IMR-90 (cell line): ENCODE data around the gene FOCAD. TPM values are rescaled to one million over a fixed set of nuclear protein-coding genes. Genes with fewer than 3 reads are reported as not detected.

Experiments used
- ATAC-seq: fragments of 200-7000 bp; cut with Tn5 transposase; 2 replicates; pipeline ENCODE4 v1.9.1; 2020; ENCODE audit warnings: low read depth, mild to moderate bottlenecking, moderate library complexity
- BruUV-seq: library from RNA; stranded (reverse); fragments of 400-500 nt; replicated peaks from 2 replicates; lab custom pipeline; 2021; lab: Mats Ljungman, UMichigan
- CTCF ChIA-PET: fragments of 300-600 bp; formaldehyde crosslinking; extraction: SDS; loops from one replicate; lab custom pipeline; 2021; ENCODE audit warnings: antibody characterized with exemption; lab: Yijun Ruan, JAX
- POLR2A ChIA-PET: fragments of 300-600 bp; sonication (Branson Sonifier 250); formaldehyde crosslinking; loops from one replicate; lab custom pipeline; 2022; ENCODE audit warnings: antibody characterized with exemption; ENCODE audit not compliant: unreplicated experiment; lab: Charles Lee
- DNase-seq: peaks from one replicate; pipeline ENCODE4 v3.0.0; 2013
- H2AFZ ChIP-seq: replicated peaks from 2 replicates; pipeline ENCODE3; 2013; ENCODE audit warnings: low read length, mild to moderate bottlenecking; ENCODE audit not compliant: poor library complexity
- H2AK5ac ChIP-seq: 2 replicates; pipeline ENCODE4 v1.6.1; 2013; ENCODE audit warnings: low read depth, low read length, inconsistent platforms
- H2AK9ac ChIP-seq: replicated peaks from 2 replicates; pipeline ENCODE3; 2013; ENCODE audit warnings: mild to moderate bottlenecking, low read depth, low read length, moderate library complexity; ENCODE audit not compliant: poor library complexity
- H2BK120ac ChIP-seq: 2 replicates; pipeline ENCODE4 v1.6.1; 2013; ENCODE audit warnings: low read depth, low read length, inconsistent platforms
- H2BK15ac ChIP-seq: 3 replicates; pipeline ENCODE4 v1.6.1; 2013; ENCODE audit warnings: low read depth, low read length, inconsistent platforms
- H2BK20ac ChIP-seq: 2 replicates; pipeline ENCODE4 v1.6.1; 2013; ENCODE audit warnings: low read depth, mild to moderate bottlenecking, inconsistent platforms, low read length, moderate library complexity
- H2BK5ac ChIP-seq: 2 replicates; pipeline ENCODE4 v1.6.1; 2013; ENCODE audit warnings: mild to moderate bottlenecking, low read depth, low read length, inconsistent platforms; ENCODE audit not compliant: poor library complexity, severe bottlenecking
- H3K14ac ChIP-seq: replicated peaks from 2 replicates; pipeline ENCODE4 v1.6.1; 2013; ENCODE audit warnings: low read depth, low read length, inconsistent platforms
- H3K18ac ChIP-seq: 2 replicates; pipeline ENCODE4 v1.6.1; 2013; ENCODE audit warnings: low read depth, low read length, control low read depth
- H3K23ac ChIP-seq: 2 replicates; pipeline ENCODE4 v1.6.1; 2013; ENCODE audit warnings: low read depth, low read length, inconsistent platforms
- H3K27ac ChIP-seq: 2 replicates; pipeline ENCODE4 v1.5.1; 2013; ENCODE audit warnings: mild to moderate bottlenecking, control low read depth, low read length; ENCODE audit not compliant: insufficient read depth
- H3K27me3 ChIP-seq: 2 replicates; pipeline ENCODE4 v1.6.1; 2013; ENCODE audit warnings: low read length; ENCODE audit not compliant: control insufficient read depth, insufficient read depth
- H3K36me3 ChIP-seq: 2 replicates; pipeline ENCODE4 v1.6.1; 2013; ENCODE audit warnings: low read length, mixed read lengths; ENCODE audit not compliant: control insufficient read depth, insufficient read depth
- H3K4ac ChIP-seq: 2 replicates; pipeline ENCODE4 v1.6.1; 2013; ENCODE audit warnings: low read depth, low read length, inconsistent platforms
- H3K4me1 ChIP-seq: 2 replicates; pipeline ENCODE4 v1.6.1; 2013; ENCODE audit warnings: low read length, mixed read lengths; ENCODE audit not compliant: control insufficient read depth, insufficient read depth
- H3K4me2 ChIP-seq: 2 replicates; pipeline ENCODE4 v1.6.1; 2013; ENCODE audit warnings: low read depth, mild to moderate bottlenecking, control low read depth, low read length, moderate library complexity
- H3K4me3 ChIP-seq: 2 replicates; pipeline ENCODE4 v1.5.1; 2013; ENCODE audit warnings: low read depth, mild to moderate bottlenecking, control low read depth, low read length, moderate library complexity; ENCODE audit not compliant: insufficient read depth
- H3K56ac ChIP-seq: 2 replicates; pipeline ENCODE4 v1.6.1; 2013; ENCODE audit warnings: low read length, inconsistent platforms; ENCODE audit not compliant: insufficient read depth; ENCODE audit errors: extremely low read depth
- H3K79me1 ChIP-seq, 2 experiments: 2 replicates each; pipeline ENCODE4 v1.6.1; 2013; ENCODE audit warnings: low read length in 2 of 2, inconsistent platforms in 1 of 2, low read depth in 1 of 2
- H3K9ac ChIP-seq: 2 replicates; pipeline ENCODE4 v1.6.1; 2013; ENCODE audit warnings: low read depth, low read length, control low read depth
- H3K9me1 ChIP-seq: 2 replicates; pipeline ENCODE4 v1.6.1; 2013; ENCODE audit warnings: low read length, inconsistent platforms; ENCODE audit not compliant: insufficient read depth
- H3K9me3 ChIP-seq: 2 replicates; pipeline ENCODE4 v1.6.1; 2013; ENCODE audit warnings: low read length; ENCODE audit not compliant: control insufficient read depth, insufficient read depth
- H4K20me1 ChIP-seq: 2 replicates; pipeline ENCODE4 v1.6.1; 2013; ENCODE audit warnings: low read length, inconsistent platforms; ENCODE audit not compliant: insufficient read depth
- H4K5ac ChIP-seq: 2 replicates; pipeline ENCODE4 v1.6.1; 2013; ENCODE audit warnings: mild to moderate bottlenecking, low read depth, low read length, control low read depth
- H4K8ac ChIP-seq, 2 experiments: 2 replicates each; pipeline ENCODE4 v1.6.1; 2013; ENCODE audit warnings: low read depth in 2 of 2, low read length in 2 of 2, control low read depth in 1 of 2, inconsistent platforms in 1 of 2
- H4K91ac ChIP-seq: 2 replicates; pipeline ENCODE4 v1.6.1; 2013; ENCODE audit warnings: low read depth, low read length, inconsistent platforms; ENCODE audit not compliant: insufficient read depth
- BHLHE40 ChIP-seq: fragments of 150-350 bp; IDR thresholded peaks from 2 replicates; pipeline ENCODE4 v1.6.1; 2016; ENCODE audit warnings: mild to moderate bottlenecking, low read depth, low read length
- CEBPB ChIP-seq: IDR thresholded peaks from 2 replicates; pipeline ENCODE4 v1.6.1; 2012; ENCODE audit warnings: low read depth, low read length, improper control_type of control experiment
- NFE2L2 ChIP-seq: fragments of 150-350 bp; IDR thresholded peaks from 2 replicates; pipeline ENCODE4 v1.6.1; 2016; ENCODE audit warnings: low read depth, mild to moderate bottlenecking, low read length
- WGBS, 2 experiments: methylation state at CpG; one replicate each; pipeline versions ENCODE4 v1.1.5 to v1.1.7; 2013; ENCODE audit warnings: missing lambda C conversion rate in 2 of 2; ENCODE audit not compliant: insufficient read length in 1 of 2; ENCODE audit errors: extremely low coverage in 2 of 2; 5-methylcytosine and 5-hydroxymethylcytosine counted together
- dilution Hi-C: fragments of 300-500 bp; cut with HindIII; formaldehyde crosslinking; loops from one replicate; pipeline ENCODE4 v1.14.3; 2018; ENCODE audit warnings: low sequenced_read_pairs; ENCODE audit not compliant: unreplicated experiment
- in situ Hi-C: fragments of 300-500 bp; cut with MboI; formaldehyde crosslinking; loops from 3 replicates; pipeline ENCODE4 v1.14.3; 2019; ENCODE audit warnings: low sequenced_read_pairs, inconsistent platforms, mixed read lengths
- intact Hi-C: fragments of 100-400 bp; cut with micrococcal nuclease; formaldehyde crosslinking; loops from 2 replicates; pipeline ENCODE4 v1.10.0; 2022
- polyA plus RNA-seq, 3 experiments: library from polyadenylated mRNA; depleted of rRNA; stranded (reverse); fragments of >200 nt; gene quantifications; 2 replicates each; pipeline ENCODE4 v1.2.3, GENCODE V29; 2012; ENCODE audit warnings: low replicate concordance in 1 of 3
- total RNA-seq: library from RNA; depleted of rRNA; stranded (reverse); fragments of >200 nt; gene quantifications from 2 replicates; pipeline ENCODE4 v1.2.3, GENCODE V29; 2012
- TF ChIP-seq, protein P1 (sequence below): conservative IDR thresholded peaks from 2 replicates; pipeline ENCODE4 v1.5.1; 2012; ENCODE audit warnings: mild to moderate bottlenecking, low read depth, low read length, improper control_type of control experiment
- TF ChIP-seq, protein P2 (sequence below): fragments of 150-350 bp; IDR thresholded peaks from 2 replicates; pipeline ENCODE4 v1.6.1; 2017; ENCODE audit warnings: mild to moderate bottlenecking, antibody characterized with exemption, low read length, low read depth

The FOCAD gene
- total and polyA plus RNA-seq, 2 of the 4 experiments (the other 2 are of a cell fraction) = 28.8 to 91.2 TPM

DNA sequence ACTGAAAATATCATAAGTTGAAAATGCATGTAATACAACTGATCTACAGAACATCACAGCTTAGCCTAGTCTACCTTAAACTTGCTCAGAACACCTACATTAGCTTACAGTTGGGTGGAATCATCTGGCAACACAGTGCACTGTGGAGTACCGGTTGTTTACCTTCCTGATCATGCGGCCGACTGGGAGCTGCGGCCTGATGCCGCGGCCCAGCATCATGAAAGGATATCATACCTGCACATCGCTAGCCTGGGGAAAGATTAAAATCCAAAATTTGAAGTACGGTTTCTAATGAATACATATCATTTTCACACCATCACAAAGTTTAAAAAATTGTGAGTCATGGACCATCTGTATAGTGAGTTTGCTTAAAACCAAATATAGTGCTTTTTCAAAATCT, 345.6 kb downstream of the FOCAD start:
- intact Hi-C loops = no loop called here
- H3K9me3 ChIP-seq = no peaks in the 10 kb centered on the region
- no peak overlapping the region for H2BK20ac ChIP-seq
- DNase-seq = no peak
- H3K14ac ChIP-seq = no peak overlapping the region
- no peak overlapping the region for H2AFZ ChIP-seq
- POLR2A ChIA-PET = no interaction called here
- CTCF ChIA-PET = no interaction called here
- no peaks in the 10 kb centered on the region for H3K27me3 ChIP-seq
- no peak overlapping the region for H3K56ac ChIP-seq
- TF ChIP-seq, protein P1, sequence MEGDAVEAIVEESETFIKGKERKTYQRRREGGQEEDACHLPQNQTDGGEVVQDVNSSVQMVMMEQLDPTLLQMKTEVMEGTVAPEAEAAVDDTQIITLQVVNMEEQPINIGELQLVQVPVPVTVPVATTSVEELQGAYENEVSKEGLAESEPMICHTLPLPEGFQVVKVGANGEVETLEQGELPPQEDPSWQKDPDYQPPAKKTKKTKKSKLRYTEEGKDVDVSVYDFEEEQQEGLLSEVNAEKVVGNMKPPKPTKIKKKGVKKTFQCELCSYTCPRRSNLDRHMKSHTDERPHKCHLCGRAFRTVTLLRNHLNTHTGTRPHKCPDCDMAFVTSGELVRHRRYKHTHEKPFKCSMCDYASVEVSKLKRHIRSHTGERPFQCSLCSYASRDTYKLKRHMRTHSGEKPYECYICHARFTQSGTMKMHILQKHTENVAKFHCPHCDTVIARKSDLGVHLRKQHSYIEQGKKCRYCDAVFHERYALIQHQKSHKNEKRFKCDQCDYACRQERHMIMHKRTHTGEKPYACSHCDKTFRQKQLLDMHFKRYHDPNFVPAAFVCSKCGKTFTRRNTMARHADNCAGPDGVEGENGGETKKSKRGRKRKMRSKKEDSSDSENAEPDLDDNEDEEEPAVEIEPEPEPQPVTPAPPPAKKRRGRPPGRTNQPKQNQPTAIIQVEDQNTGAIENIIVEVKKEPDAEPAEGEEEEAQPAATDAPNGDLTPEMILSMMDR = no peak
- TF ChIP-seq NFE2L2 (no peak), BHLHE40 (no peak), CEBPB (no peak)
- TF ChIP-seq, protein P2, sequence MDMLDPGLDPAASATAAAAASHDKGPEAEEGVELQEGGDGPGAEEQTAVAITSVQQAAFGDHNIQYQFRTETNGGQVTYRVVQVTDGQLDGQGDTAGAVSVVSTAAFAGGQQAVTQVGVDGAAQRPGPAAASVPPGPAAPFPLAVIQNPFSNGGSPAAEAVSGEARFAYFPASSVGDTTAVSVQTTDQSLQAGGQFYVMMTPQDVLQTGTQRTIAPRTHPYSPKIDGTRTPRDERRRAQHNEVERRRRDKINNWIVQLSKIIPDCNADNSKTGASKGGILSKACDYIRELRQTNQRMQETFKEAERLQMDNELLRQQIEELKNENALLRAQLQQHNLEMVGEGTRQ = no peak
- H2BK5ac ChIP-seq = no peak overlapping the region
- no peak overlapping the region for H3K4me2 ChIP-seq
- H3K4me1 ChIP-seq = peaks cover 7% of the 10 kb centered on the region
- no peak overlapping the region for H3K4me3 ChIP-seq
- H4K5ac ChIP-seq = no peak overlapping the region
- peak overlapping the region; percentile 27; the same call in 1 of the 2 replicates for H2AK5ac ChIP-seq
- no peaks in the 10 kb centered on the region for H3K36me3 ChIP-seq
- no peak for ATAC-seq
- H3K9me1 ChIP-seq = peaks cover 5% of the 10 kb centered on the region; the same call in 1 of the 2 replicates
- no peak overlapping the region for H3K23ac ChIP-seq
- H3K4ac ChIP-seq = no peak overlapping the region
- H2AK9ac ChIP-seq = no peak overlapping the region
- no peaks in the 10 kb centered on the region for H3K79me1 ChIP-seq
- in situ Hi-C loops = no loop called here
- dilution Hi-C loops = no loop called here
- H2BK120ac ChIP-seq = no peak overlapping the region
- H3K18ac ChIP-seq = no peak overlapping the region
- no peak overlapping the region for H4K91ac ChIP-seq
- BruUV-seq = no TSS peak
- H4K20me1 ChIP-seq = no peaks in the 10 kb centered on the region
- no peak overlapping the region for H3K27ac ChIP-seq
- no peak overlapping the region for H4K8ac ChIP-seq
- H3K9ac ChIP-seq = no peak overlapping the region
- H2BK15ac ChIP-seq = no peak overlapping the region
- WGBS, 2 experiments = 80% methylated on average over 5 of the region's 8 CpGs; no CpG with 5 or more reads in 1 of the 2 experiments
